Mucosa of descending colon (tissue), 3 donors: ENCODE results near the gene KRTAP5-10. TPM values are rescaled to one million over a fixed set of nuclear protein-coding genes. Genes with fewer than 3 reads are reported as not detected.
"Not testable (repeated sequence)": the region's sequence is repeated elsewhere in the genome, so short reads cannot be mapped to it uniquely, and the experiment has no call there.

Experiments used
- ATAC-seq: fragments of 200-7000 bp; cut with Tn5 transposase; one replicate; pipeline ENCODE4 v1.9.1; 2020; ENCODE audit warnings: mild to moderate bottlenecking, moderate library complexity
- DNase-seq, 3 donors: peaks; one replicate each; pipeline ENCODE4 v3.0.0-alpha.2; 2020
- H3K36me3 ChIP-seq: fragments of 200-600 bp; one replicate; pipeline ENCODE4 v1.8.0; 2021; ENCODE audit warnings: low read depth, mild to moderate bottlenecking
- H3K4me1 ChIP-seq: fragments of 200-600 bp; one replicate; pipeline ENCODE4 v1.8.0; 2021; ENCODE audit warnings: low read depth, mild to moderate bottlenecking
- H3K4me3 ChIP-seq: fragments of 200-600 bp; one replicate; pipeline ENCODE4 v1.8.0; 2021; ENCODE audit warnings: mild to moderate bottlenecking
- H3K9me3 ChIP-seq: fragments of 200-600 bp; one replicate; pipeline ENCODE4 v1.8.0; 2021; ENCODE audit warnings: mild to moderate bottlenecking
- intact Hi-C, 2 donors: fragments of 100-400 bp; cut with DNase I in 1 of 2; cut with micrococcal nuclease in 1 of 2; formaldehyde crosslinking; loops; one replicate each; pipeline versions ENCODE4 v1.11.0 to v1.11.1; 2022; cut with DNase I, micrococcal nuclease
- total RNA-seq, 3 donors: library from RNA; stranded (reverse); fragmentation: NEBNext Ultra II Directional in 2 of 3; extraction: Animal tissue kit (Norgen Biotek cat#: 25700) in 2 of 3; gene quantifications; one replicate each; pipeline versions ENCODE4 v1.2.1 to v1.2.4, GENCODE V29; 2021 to 2023
- TF ChIP-seq, protein P1 (sequence below): fragments of 200-600 bp; IDR thresholded peaks from one replicate; pipeline ENCODE4 v1.8.0; 2022; ENCODE audit warnings: antibody characterized with exemption, mild to moderate bottlenecking
- donor health status: DM: no; HTN: no; CAD: no; lungs with moderate emphysema.
- donor health status: DM: no; HTN: no; CAD: no.
- donor health status: DM: no; HTN: yes; CAD: no.

KRTAP5-10 gene
- total RNA-seq, 3 donors from 2014 or later: 0.34 to 0.75 TPM; not detected in 1

DNA sequence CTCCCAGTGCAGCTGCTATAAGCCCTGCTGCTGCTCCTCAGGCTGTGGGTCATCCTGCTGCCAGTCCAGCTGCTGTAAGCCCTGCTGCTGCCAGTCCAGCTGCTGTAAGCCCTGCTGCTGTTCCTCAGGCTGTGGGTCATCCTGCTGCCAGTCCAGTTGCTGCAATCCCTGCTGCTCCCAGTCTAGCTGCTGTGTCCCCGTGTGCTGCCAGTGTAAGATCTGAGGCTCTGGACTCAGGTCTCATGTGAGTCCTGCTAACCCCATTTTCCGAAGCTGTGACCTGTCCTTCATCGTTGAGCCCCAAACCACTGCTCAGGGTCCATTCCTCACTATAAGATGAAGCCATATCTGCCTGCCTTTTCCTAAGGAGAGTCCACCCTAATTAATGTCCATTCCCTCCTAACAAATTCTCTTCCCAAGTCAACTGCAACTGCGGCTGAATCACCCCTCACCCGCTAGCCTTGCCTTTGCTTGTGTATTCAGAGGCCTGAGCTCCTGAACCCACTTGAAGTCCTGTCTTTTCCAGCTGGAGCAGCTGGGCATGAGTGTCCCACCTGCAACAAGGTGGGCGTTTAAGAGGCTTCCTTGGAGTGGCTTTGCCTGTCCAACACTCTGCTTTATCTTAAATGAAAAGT, 37.7 kb upstream of the KRTAP5-10 start:
- Histone ChIP-seq H3K4me1 (no peaks in the 10 kb centered on the region), H3K36me3 (no peaks in the 10 kb centered on the region), H3K4me3 (no peak overlapping the region), H3K9me3 (no peaks in the 10 kb centered on the region)
- DNase-seq: no peak
- intact Hi-C loops: no loop called here
- TF ChIP-seq, protein P1, sequence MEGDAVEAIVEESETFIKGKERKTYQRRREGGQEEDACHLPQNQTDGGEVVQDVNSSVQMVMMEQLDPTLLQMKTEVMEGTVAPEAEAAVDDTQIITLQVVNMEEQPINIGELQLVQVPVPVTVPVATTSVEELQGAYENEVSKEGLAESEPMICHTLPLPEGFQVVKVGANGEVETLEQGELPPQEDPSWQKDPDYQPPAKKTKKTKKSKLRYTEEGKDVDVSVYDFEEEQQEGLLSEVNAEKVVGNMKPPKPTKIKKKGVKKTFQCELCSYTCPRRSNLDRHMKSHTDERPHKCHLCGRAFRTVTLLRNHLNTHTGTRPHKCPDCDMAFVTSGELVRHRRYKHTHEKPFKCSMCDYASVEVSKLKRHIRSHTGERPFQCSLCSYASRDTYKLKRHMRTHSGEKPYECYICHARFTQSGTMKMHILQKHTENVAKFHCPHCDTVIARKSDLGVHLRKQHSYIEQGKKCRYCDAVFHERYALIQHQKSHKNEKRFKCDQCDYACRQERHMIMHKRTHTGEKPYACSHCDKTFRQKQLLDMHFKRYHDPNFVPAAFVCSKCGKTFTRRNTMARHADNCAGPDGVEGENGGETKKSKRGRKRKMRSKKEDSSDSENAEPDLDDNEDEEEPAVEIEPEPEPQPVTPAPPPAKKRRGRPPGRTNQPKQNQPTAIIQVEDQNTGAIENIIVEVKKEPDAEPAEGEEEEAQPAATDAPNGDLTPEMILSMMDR: no peak
- no peak for ATAC-seq

DNA sequence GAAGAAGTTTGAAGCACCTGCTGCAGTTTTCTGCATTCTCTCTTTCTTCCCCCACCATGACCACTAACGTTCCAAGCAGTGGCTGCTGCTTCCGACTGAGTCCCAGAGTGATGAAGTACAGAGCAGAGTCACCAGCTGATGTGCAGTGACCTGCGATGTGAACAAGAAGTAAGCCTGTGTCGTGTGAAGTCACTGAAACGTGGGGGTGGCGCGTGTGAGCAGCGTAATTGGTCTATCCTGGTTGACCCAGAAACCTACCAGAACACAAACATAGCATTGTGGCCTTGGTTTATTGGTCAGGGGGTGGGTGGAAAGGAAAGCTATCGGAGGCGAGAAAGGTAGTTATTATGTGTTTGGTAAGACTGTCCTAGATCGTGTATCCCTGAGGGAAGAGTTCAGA, 34.8 kb upstream of the KRTAP5-10 start:
- Histone ChIP-seq H3K9me3 (no peaks in the 10 kb centered on the region), H3K4me3 (no peak overlapping the region), H3K4me1 (peaks cover 4% of the 10 kb centered on the region), H3K36me3 (no peaks in the 10 kb centered on the region)
- DNase-seq: no peak
- TF ChIP-seq, protein P1: no peak
- ATAC-seq: no peak
- intact Hi-C loops: no loop called here

DNA sequence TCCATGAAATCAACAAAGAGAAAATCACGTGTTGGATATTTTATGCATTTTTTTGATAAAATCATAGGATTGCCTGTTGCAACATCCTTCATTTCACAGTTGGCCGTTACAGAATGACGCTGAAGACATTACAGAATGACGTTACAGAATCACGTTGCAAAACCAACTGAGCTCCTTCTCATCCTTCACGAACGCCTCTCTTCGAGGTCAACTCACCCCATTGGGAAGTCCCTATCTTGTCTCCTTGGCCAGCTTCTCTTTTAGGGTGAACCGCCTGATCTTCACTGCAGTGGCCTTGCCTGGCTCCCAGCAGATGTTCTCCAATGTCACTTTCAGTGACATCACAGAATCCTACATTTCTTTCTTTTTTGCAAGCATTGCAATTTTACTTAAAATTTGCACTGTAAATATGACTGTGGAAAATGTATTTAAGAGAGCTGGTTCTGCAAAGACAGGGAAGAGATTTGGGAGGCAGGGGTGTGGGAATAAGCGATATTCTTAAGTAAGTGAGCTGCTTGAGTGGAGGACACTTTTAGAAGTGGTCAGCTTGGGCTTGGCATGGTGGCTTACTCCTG, 33.2 kb upstream of the KRTAP5-10 start:
- Histone ChIP-seq H3K36me3 (no peaks in the 10 kb centered on the region), H3K9me3 (no peaks in the 10 kb centered on the region), H3K4me3 (no peak overlapping the region), H3K4me1 (peaks cover 4% of the 10 kb centered on the region)
- ATAC-seq (no peak), DNase-seq (no peak)
- TF ChIP-seq, protein P1: no peak
- intact Hi-C loops: no loop called here

DNA sequence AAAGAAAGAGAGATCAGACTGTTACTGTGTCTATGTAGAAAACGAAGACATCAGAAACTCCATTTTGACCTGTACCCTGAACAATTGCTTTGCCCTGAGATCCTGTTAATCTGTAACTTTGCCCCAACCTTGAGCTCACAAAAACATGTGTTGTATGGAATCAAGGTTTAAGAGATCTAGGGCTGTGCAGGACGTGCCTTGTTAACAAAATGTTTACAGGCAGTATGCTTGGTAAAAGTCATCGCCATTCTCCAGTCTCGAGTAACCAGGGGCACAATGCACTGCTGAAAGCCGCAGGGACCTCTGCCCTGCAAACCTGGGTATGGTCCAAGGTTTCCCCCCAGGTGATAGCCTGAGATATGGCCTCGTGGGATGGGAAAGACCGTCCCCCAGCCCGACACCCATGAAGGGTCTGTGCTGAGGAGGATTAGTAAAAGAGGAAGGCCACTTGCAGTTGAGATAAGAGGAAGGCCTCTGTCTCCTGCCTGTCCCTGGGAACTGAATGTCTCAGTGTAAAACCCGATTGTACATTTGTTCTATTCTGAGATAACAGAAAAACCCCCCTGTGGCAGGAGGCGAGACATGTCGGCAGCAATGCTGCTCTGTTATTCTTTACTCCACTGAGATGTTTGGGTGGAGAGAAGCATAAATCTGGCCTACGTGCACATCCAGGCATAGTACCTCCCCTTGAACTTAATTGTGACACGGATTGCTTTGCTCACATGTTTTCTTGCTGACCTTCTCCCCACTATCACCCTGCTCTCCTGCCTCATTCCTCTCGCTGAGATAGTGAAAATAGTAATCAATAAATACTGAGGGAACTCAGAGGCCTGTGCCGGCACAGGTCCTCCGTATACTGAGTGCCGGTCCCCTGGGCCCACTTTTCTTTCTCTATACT, 30.4 kb upstream of the KRTAP5-10 start:
- ATAC-seq, H3K4me1 ChIP-seq, intact Hi-C loops, H3K36me3 ChIP-seq, H3K9me3 ChIP-seq, H3K4me3 ChIP-seq: not testable (repeated sequence)
- peak in 1 of 3 donors; percentile 9 for DNase-seq

DNA sequence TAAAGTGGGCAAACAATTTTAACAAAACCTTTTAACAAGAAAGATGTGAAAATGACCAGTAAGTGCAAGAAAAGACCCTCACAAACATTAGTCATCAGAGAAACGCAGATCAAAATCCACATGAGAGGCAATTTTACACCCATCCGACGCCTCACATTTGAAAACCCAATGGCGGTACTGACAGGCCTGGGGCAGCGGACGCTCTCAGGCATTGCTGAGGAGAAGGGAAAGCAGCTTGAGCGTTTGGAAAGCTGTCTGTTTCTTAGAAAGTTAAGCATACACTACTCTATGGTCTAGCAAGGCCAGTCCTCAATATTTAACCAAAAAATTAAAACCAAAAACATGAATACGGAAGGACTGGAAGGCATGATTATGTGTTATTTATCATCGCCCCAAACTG, 29.5 kb upstream of the KRTAP5-10 start:
- intact Hi-C loops: no loop called here
- Histone ChIP-seq H3K4me3 (no peak overlapping the region), H3K4me1 (peaks cover 4% of the 10 kb centered on the region), H3K9me3 (no peaks in the 10 kb centered on the region), H3K36me3 (no peaks in the 10 kb centered on the region)
- ATAC-seq (no peak), DNase-seq (no peak)
- TF ChIP-seq, protein P1: no peak

DNA sequence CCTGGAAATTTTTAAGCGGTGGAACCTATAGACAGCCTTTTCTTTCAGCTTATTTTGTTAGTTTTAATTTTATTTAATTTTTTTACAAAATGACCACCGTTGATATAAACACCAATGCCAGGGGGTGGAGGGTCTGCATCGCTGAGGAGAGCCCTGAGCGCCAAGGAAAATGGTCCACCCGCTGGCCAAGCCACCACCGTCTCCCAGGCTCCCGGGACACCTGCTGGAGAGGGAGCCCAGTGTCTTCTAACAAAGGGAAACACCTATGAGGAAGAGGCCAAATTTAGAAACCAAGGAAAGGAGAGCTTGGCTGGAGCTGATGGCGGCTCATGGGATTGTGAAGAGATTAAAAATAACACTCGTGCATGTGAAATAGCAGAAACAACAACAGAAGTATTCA, 27.8 kb upstream of the KRTAP5-10 start:
- intact Hi-C loops: no loop called here
- no peak for ATAC-seq
- H3K36me3 ChIP-seq: no peaks in the 10 kb centered on the region
- TF ChIP-seq, protein P1: no peak
- DNase-seq: no peak
- H3K4me1 ChIP-seq: peaks cover 4% of the 10 kb centered on the region
- H3K4me3 ChIP-seq: no peak overlapping the region
- no peaks in the 10 kb centered on the region for H3K9me3 ChIP-seq

DNA sequence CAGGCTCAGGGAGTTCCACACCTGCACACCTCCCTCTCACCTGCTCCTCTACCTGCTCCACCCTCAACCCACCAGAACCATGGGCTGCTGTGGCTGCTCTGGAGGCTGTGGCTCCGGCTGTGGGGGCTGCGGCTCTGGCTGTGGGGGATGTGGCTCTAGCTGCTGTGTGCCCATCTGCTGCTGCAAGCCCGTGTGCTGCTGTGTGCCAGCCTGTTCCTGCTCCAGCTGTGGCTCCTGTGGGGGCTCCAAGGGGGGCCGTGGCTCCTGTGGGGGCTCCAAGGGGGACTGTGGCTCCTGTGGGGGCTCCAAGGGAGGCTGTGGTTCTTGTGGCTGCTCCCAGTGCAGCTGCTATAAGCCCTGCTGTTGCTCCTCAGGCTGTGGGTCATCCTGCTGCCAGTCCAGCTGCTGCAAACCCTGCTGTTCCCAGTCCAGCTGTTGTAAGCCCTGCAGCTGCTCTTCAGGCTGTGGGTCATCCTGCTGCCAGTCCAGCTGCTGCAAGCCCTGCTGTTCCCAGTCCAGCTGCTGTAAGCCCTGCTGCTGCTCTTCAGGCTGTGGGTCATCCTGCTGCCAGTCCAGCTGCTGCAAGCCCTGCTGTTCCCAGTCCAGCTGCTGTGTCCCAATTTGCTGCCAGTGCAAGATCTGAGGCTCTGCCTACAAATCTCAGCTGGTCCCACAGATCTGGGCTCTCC, 27.2 kb upstream of the KRTAP5-10 start, which contains the start of gene KRTAP5-8:
TSS of gene KRTAP5-8 (plus strand) at position 49 of the 689 bp plus-strand sequence. CDS start at position 80, 31 bp downstream.
- H3K4me1 ChIP-seq, DNase-seq, H3K36me3 ChIP-seq, H3K9me3 ChIP-seq, H3K4me3 ChIP-seq, ATAC-seq, intact Hi-C loops: not testable (repeated sequence)
